Activated CD8-positive, alpha-beta memory T cell treated with anti-CD3 and anti-CD28 coated beads, Interleukin-2, amount 10 ng/mL, durations not matched to agents 7 days and 5 days (primary cell): Measurements from ENCODE around the gene MAP4K4. TPM values are rescaled to one million over a fixed set of nuclear protein-coding genes. Genes with fewer than 3 reads are reported as not detected.
"Not testable (repeated sequence)": the region's sequence is repeated elsewhere in the genome, so short reads cannot be mapped to it uniquely, and the experiment has no call there.

ENCODE experiments used
- ATAC-seq: fragments of 150-1000 bp; cut with Tn5 transposase; one replicate; pipeline ENCODE4 v1.10.0; 2021; ENCODE audit warnings: moderate library complexity
- CTCF ChIA-PET: fragments of 350-600 bp; sonication (Branson Sonifier 250); formaldehyde crosslinking; loops from one replicate; lab custom pipeline; 2021; ENCODE audit warnings: antibody characterized with exemption; lab: Charles Lee
- DNase-seq: peaks from one replicate; pipeline ENCODE4 v3.0.0-alpha.2; 2020
- H3K27ac Mint-ChIP-seq: one replicate; pipeline ENCODE4 v1.8.0; 2021; ENCODE audit warnings: mild to moderate bottlenecking, mixed read lengths
- H3K27me3 Mint-ChIP-seq: one replicate; pipeline ENCODE4 v1.8.0; 2021; ENCODE audit warnings: mixed read lengths
- H3K36me3 Mint-ChIP-seq: one replicate; pipeline ENCODE4 v1.8.0; 2021; ENCODE audit warnings: mild to moderate bottlenecking, mixed read lengths
- H3K4me1 Mint-ChIP-seq: one replicate; pipeline ENCODE4 v1.8.0; 2021; ENCODE audit warnings: mixed read lengths
- H3K4me3 Mint-ChIP-seq: one replicate; pipeline ENCODE4 v1.8.0; 2021; ENCODE audit warnings: mild to moderate bottlenecking, moderate library complexity, mixed read lengths
- H3K9me3 Mint-ChIP-seq: one replicate; pipeline ENCODE4 v1.8.0; 2022; ENCODE audit warnings: low read depth, mixed read lengths
- total RNA-seq, 2 experiments: library from RNA; stranded (reverse); gene quantifications; one replicate each; pipeline ENCODE4 v1.2.3, GENCODE V29; 2021

MAP4K4 gene
- total RNA-seq, 2 experiments from 2014 or later, result 42.8 to 45.9 TPM

DNA sequence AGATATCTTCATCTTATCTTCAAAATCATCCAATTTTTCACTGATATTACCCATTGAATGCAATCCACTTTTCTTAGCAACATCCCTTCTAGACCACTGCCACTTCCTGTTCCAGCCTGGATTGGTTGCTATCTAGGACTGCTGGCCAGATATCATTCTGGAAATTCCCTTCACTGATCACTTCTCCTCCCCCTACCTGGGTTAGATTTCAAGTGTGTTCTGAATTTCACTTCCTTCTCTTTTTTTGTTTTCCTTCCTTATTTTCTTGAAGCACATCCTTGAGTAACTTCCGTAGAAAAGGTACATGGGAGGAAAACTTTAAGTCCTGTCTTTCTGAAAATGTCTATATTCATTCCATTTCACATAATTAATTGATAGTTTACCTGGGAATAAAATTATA lies 212.3 kb downstream of the MAP4K4 start:
- peaks cover 15% of the 10 kb centered on the region for H3K36me3 Mint-ChIP-seq
- H3K4me1 Mint-ChIP-seq, result peaks cover 7% of the 10 kb centered on the region
- peaks cover 23% of the 10 kb centered on the region for H3K9me3 Mint-ChIP-seq

DNA sequence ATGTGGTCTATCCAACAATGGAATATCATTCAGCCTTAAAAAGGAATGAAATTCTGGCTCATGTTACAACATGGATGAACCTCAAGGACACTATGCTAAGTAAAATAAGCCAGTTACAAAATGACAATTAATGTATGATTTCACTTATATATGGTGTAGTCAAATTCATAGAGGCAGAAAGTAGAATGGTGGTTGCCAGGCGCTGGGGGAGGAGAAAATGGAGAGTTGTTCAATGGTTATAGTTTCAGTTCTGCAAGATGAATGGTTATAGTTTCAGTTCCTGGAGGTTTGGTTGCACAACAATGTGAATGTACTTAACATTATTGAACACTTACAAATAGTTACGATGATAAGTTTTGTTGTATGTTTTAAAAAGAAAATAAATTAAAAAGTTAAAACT lies 215.0 kb downstream of the MAP4K4 start:
- H3K36me3 Mint-ChIP-seq, result peaks cover 14% of the 10 kb centered on the region
- H3K9me3 Mint-ChIP-seq, result peaks cover 15% of the 10 kb centered on the region
- ATAC-seq (no peak), DNase-seq (no peak)
- H3K27ac Mint-ChIP-seq, result no peak overlapping the region
- H3K27me3 Mint-ChIP-seq, result peaks cover 12% of the 10 kb centered on the region
- H3K4me3 Mint-ChIP-seq, result no peak overlapping the region
- peaks cover 7% of the 10 kb centered on the region for H3K4me1 Mint-ChIP-seq
- CTCF ChIA-PET, result no interaction called here

More for the DNA sequence above, 212.3 kb downstream of the MAP4K4 start:
- Mint-ChIP-seq H3K27ac (no peak overlapping the region), H3K4me3 (no peak overlapping the region), H3K27me3 (peaks cover 3% of the 10 kb centered on the region)
- CTCF ChIA-PET, result no interaction called here
- DNase-seq (no peak), ATAC-seq (no peak)

DNA sequence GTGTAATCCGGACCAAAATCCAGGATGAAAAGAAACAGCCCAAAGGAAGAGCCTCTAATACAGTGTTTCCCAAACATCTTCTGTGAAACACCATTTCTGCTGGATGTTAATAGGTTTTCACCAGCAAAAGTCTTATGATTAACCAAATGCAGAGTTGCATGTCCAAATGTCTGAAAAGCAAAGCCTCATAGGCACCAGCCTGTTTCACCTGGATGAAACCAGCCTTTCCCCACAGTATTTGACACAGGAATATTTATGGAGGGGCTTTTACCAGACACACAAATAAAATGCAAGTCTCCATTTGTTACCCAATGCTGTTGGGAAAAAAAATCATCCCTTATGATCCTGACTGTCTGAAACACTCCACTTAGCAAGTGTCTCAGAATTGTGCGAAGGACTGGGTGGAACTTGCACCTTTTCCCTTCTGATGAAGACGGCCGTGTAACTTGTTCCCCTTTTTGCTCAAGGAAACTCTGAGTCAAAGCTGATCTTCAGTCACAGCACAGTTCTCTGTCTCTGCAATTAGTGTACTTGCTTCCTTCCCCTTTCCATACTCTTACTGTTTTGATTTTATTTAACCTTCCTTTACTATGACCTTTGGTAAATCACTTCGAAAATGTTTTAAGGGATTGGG lies 223.9 kb downstream of the MAP4K4 start:
- Mint-ChIP-seq H3K36me3 (peaks cover 5% of the 10 kb centered on the region), H3K27me3 (peaks cover 12% of the 10 kb centered on the region), H3K4me3 (no peak overlapping the region), H3K4me1 (no peaks in the 10 kb centered on the region), H3K9me3 (peaks cover 11% of the 10 kb centered on the region), H3K27ac (no peak overlapping the region)
- CTCF ChIA-PET, result interaction anchor here (0.5 kb wide), 1 partner anchor 399 kb away, joined by 3 read pairs; no protein-coding TSS in a partner anchor
- ATAC-seq (no peak), DNase-seq (no peak)

DNA sequence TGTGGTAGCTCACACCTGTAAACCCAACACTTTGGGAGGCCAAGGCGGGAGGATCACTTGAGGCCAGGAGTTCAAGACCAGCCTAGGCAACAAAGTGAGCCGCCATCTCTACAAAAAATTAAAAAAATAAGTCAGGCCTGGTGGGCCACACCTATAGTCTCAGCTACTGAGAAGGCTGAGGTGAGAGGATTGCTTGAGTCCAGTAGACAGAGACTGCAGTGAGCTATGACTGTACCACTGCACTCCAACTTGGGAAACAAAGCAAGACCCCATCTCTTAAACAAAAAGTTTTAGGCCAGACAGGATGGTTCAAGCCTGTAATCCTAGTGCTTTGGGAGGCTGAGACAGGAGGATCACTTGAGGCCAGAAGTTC lies 224.4 kb downstream of the MAP4K4 start:
- no peak overlapping the region for H3K27ac Mint-ChIP-seq
- peaks cover 15% of the 10 kb centered on the region for H3K9me3 Mint-ChIP-seq
- H3K4me3 Mint-ChIP-seq, result no peak overlapping the region
- H3K27me3 Mint-ChIP-seq, result peaks cover 9% of the 10 kb centered on the region
- DNase-seq (no peak), ATAC-seq (no peak)
- CTCF ChIA-PET, result interaction anchor here (0.5 kb wide), 1 partner anchor 399 kb away, joined by 3 read pairs; no protein-coding TSS in a partner anchor
- no peaks in the 10 kb centered on the region for H3K4me1 Mint-ChIP-seq
- peaks cover 8% of the 10 kb centered on the region for H3K36me3 Mint-ChIP-seq

DNA sequence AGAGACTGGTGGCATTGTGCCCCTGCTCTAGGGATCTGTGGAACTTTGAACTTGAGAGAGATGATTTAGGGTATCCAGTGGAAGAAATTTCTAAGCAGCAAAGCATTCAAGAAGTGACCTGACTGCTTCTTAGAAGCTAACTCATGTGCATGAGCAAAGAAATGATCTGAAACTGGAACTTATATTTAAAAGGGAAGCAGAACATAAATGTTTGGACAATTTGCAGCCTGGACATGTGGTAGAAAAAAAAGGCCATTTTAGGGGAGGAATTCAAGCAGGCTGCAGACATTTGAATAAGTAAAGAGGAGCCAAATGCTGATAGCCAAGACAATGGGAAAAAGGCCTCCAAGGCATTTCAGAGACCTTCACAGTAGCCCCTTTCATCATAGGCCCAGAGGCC lies 226.8 kb downstream of the MAP4K4 start:
- DNase-seq, H3K4me3 Mint-ChIP-seq, ATAC-seq, H3K4me1 Mint-ChIP-seq, H3K27ac Mint-ChIP-seq, H3K27me3 Mint-ChIP-seq, CTCF ChIA-PET: not testable (repeated sequence)
- Mint-ChIP-seq H3K9me3 (peaks cover 14% of the 10 kb centered on the region), H3K36me3 (peaks cover 11% of the 10 kb centered on the region)

DNA sequence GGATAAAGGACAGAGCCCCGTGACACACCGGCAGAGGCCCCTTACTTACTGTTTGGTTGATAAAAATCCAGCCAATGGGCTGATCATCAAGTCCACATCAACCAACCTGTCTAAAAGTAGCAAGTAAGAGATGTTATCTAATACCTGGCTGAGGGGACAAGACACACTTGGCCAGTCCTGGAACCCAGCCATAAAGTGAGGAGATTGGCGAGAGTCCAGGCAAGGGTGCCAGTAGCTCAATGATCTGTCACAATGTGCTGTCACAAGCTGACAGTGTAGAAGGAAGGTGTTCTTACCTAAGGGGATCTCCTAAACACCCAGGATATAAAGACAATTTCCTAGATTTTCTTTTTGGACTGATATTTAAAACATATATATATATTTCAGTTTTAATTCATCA lies 232.5 kb downstream of the MAP4K4 start:
- ATAC-seq (no peak), DNase-seq (no peak)
- Mint-ChIP-seq H3K4me1 (peaks cover 8% of the 10 kb centered on the region), H3K36me3 (peaks cover 12% of the 10 kb centered on the region), H3K27ac (no peak overlapping the region), H3K27me3 (peaks cover 3% of the 10 kb centered on the region), H3K4me3 (no peak overlapping the region), H3K9me3 (peaks cover 11% of the 10 kb centered on the region)
- CTCF ChIA-PET, result no interaction called here

DNA sequence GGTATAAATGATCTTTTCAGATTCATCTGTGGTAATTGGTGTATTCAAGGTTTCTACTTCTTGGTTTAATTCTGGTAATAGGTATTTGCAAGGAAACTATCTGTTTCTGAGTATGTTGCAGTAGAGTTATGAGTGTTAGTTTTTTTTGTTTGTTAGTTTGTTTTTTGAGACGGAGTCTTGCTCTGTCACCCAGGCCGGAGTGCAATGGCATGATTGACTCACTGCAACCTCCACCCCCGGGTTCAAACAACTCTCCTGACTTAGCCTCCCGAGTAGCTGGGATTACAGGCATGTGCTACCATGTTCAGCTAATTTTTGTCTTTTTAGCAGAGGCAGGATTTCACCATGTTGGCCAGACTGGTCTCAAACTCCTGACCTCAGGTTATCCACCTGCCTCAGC lies 233.3 kb downstream of the MAP4K4 start:
- DNase-seq (no peak), ATAC-seq (no peak)
- CTCF ChIA-PET, result no interaction called here
- Mint-ChIP-seq H3K27ac (no peak overlapping the region), H3K4me1 (peaks cover 8% of the 10 kb centered on the region), H3K27me3 (peaks cover 3% of the 10 kb centered on the region), H3K36me3 (peaks cover 10% of the 10 kb centered on the region), H3K4me3 (no peak overlapping the region), H3K9me3 (peaks cover 8% of the 10 kb centered on the region)

DNA sequence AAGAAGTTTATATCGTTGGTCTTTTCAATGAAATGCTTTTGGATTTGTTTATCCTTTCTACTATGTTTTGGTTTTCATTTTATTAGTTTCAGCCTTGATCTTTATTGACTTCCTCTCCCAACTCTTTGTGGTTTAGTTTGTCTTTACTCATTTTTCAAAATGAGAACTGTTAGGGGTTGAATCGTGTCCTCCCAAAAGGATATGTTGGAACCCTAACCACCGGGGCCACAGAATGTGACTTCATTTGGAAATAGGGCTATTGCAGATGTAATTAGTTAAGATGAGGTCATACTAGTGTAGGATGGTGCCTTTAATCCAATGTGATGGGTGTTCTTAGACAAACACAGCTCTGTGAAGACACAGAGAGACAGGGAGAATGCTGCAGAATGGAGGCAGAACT lies 233.9 kb downstream of the MAP4K4 start:
- H3K27ac Mint-ChIP-seq, result no peak overlapping the region
- peaks cover 9% of the 10 kb centered on the region for H3K36me3 Mint-ChIP-seq
- H3K4me3 Mint-ChIP-seq, result no peak overlapping the region
- H3K27me3 Mint-ChIP-seq, result peaks cover 4% of the 10 kb centered on the region
- ATAC-seq (no peak), DNase-seq (no peak)
- peaks cover 8% of the 10 kb centered on the region for H3K4me1 Mint-ChIP-seq
- peaks cover 8% of the 10 kb centered on the region for H3K9me3 Mint-ChIP-seq
- CTCF ChIA-PET, result no interaction called here

DNA sequence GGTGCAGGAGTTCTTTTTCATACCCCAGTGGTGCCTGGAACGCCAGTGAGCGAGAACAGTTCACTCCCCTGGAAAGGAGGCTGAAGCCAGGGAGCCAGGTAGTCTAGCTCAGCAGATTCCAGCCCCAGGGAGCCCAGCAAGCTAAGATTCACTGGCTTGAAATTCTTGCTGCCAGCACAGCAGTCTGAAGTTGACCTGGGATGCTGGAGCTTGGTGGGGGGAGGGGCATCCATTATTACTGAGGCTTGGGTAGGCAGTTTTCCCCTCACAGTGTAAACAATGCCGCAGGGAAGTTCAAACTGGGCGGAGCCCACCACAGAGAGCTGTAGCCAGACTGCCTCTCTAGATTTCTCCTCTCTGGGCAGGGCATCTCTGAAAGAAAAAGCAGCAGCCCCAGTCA lies 238.3 kb downstream of the MAP4K4 start:
- CTCF ChIA-PET, result not testable (repeated sequence)

DNA sequence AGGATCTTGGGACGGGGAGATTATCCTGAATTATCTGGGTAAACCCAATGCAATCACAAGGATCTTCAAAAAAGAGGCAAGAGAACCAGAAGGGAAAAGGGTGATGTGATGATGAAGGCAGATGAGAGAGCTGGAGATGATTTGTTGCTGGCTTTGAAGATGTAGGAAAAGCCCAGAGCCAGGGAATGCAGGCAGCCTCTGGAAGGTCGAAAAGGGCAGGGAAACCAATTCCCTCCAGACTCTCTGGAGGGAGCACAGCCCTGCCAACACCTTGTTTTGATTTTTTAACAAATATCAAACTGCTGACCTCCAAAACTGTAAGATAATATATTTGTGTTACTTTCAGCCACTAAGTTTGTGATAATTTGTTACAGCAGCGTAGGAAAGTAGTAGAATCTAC lies 245.3 kb downstream of the MAP4K4 start:
- ATAC-seq, result no peak
- Mint-ChIP-seq H3K9me3 (peaks cover 8% of the 10 kb centered on the region), H3K27ac (no peak overlapping the region), H3K4me3 (no peak overlapping the region), H3K36me3 (peaks cover 3% of the 10 kb centered on the region), H3K4me1 (no peaks in the 10 kb centered on the region), H3K27me3 (peaks cover 19% of the 10 kb centered on the region)
- no peak for DNase-seq
- CTCF ChIA-PET, result no interaction called here

More for the DNA sequence above, 238.3 kb downstream of the MAP4K4 start:
- H3K4me1 Mint-ChIP-seq, H3K27ac Mint-ChIP-seq, H3K36me3 Mint-ChIP-seq, ATAC-seq, H3K4me3 Mint-ChIP-seq, DNase-seq: not testable (repeated sequence)
- Mint-ChIP-seq H3K9me3 (peaks cover 16% of the 10 kb centered on the region), H3K27me3 (peaks cover 33% of the 10 kb centered on the region)

Other genes with a start within 250 kb of the MAP4K4 start
- 1 to 10 TPM; 1.0 to 2.3 TPM for gene RFX8, start 222.6 kb upstream of the MAP4K4 start, total RNA-seq